GM18517 (cell line): ENCODE measurements around the gene YOD1.

Experiments used
- ATAC-seq: cut with Tn5 transposase; IDR thresholded peaks from one replicate; pipeline ENCODE4 v1.9.1; 2021; ENCODE audit warnings: mild to moderate bottlenecking, moderate library complexity; ENCODE audit not compliant: unreplicated experiment

Gene YOD1

GRCh38 chr1:207028884-207029650 lies 21.9 kb downstream of the YOD1 start:
- ATAC-seq = no peak

- no peak for ATAC-seq
Measured at GRCh38 chr1:207027921-207028320, 23.1 kb downstream of the YOD1 start.

- no peak for ATAC-seq
Measured at GRCh38 chr1:207027206-207027777, 23.7 kb downstream of the YOD1 start.

- no peak for ATAC-seq
Measured at GRCh38 chr1:207026104-207026534, 24.9 kb downstream of the YOD1 start.

DNA sequence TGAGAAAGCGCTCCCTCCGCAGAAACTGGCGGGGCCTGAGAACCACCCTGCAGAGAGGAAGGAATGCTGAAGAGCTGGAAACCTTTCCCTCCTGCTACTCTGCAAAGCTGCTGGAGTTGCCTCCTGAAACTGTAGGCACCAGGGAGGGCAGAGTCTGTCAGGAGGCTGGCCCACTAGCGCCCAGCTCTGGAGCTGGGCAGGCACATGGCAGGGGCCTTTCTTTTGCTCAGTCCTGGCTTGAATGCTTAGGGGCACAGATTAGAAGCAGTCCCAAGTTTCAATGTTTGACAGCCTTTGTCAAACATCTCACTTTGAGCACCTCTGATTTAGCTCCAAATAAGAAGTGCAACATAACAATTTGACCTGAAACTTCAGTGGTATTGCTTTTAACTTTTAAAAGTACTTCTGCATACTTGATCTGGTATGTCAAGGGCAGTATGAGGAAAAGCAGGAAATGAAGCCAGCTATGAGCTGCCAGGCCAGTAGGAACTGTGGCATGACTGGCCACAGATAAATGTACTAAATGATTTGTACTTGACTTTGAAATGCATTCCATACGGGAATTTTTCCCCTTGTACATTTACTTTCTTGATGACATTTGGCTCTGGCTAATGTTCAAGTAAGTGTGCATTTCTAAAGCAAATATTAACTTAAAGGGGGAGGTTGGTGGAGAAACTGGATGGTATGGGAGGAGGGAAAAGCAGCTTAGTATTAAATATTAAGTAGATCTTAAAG lies 25.7 kb downstream of the YOD1 start:
- no peak for ATAC-seq

- ATAC-seq = no peak
Measured at GRCh38 chr1:207024202-207025145, 26.5 kb downstream of the YOD1 start.

DNA sequence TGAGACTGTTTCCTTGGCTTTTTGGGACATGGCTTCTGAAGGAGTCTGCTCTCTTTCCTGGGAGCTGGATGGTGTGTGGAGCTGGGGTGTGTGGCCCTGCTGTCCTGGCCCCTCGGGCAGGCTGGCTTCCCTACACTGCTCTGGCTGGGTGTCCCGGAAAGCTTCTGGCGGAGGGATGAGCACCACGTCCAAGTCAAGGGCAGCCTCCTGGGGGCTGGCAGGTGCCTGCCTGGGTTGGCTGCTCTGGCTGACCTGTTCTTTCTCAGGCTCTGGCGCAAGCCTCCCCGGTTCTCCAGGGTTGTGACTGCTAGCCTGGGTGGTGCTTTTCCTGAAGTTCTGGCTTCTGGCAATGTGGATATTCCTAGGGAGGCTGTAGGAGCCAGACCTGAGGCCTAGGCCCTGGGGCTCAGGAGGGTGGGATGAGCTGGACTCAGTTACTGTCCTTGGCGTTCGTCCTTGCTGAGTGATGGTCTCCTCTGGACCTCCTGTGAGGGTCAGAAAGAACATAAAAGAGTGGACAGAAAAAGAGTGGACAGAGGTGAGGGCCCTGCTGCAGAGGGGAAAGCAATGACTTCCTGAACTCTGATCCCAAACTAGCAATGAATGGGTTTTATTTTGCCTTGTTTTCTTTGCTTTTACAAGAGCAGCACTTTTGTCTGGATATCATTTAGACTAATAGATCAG lies 27.9 kb downstream of the YOD1 start:
- ATAC-seq = no peak

- no peak for ATAC-seq
Measured at GRCh38 chr1:207021876-207022596, 29.0 kb downstream of the YOD1 start.

DNA sequence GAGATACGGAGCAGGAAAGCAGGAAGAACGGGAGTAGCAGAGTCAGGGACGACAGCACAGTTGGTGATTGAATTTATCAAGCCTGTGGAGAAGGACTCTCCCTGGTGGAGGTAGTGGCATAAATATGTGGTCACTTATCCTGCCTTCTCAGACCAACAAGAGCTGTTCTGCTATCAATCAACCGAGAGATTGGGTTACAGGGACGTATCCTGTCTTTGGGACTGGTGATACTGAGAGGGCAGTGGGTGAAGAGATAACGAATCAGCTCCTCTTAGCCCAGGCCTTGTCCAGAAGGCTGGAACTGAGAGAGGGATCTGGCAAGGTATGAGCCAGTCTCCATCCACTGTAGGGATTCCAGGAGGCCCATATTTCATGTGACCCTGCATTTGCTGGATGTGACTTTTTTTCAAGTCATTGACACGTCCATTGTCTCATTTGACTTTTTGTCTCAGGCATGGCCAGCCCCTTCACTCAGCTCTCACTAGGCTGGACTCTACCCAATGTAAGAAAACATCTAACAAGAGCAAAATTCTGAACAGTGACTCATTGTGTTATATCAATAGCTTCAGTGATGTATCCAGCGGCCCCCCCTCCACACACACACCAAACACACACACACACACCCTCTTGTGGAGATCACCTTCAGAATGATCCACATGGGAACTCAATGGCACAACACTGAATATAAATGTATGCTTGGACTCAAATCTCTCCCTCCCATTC lies 29.7 kb downstream of the YOD1 start:
- no peak for ATAC-seq

GRCh38 chr1:207020709-207021107 lies 30.3 kb downstream of the YOD1 start:
- no peak for ATAC-seq

DNA sequence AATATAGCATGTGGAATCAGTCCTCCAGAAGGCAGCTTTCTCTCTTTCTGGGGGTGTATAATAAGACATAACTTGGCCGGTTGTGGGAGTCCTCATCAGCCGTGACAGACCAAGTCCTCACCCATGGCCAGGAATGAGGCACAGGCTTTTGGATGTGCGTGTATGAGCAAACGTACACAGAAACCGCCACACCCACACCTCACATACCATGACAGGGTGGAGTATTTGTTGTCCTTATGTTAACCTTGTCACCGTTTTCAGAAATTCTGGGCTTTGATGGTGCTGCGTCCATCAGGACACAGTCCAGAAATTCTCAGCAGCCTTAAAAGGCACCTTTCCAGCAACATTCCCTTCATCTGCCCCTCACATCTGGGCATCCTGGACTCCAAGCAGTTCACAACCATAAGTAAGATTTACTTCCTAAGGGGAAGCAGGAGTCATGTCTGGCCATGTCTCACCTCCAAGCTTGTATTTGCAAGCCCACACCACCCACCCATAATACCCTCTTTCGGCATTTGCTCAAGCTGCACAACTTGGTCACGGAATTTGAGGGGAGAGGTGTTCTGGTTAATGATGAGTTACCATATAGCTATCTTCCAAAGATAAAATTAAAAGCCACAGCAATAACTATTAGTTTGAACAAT lies 30.8 kb downstream of the YOD1 start:
- no peak for ATAC-seq

DNA sequence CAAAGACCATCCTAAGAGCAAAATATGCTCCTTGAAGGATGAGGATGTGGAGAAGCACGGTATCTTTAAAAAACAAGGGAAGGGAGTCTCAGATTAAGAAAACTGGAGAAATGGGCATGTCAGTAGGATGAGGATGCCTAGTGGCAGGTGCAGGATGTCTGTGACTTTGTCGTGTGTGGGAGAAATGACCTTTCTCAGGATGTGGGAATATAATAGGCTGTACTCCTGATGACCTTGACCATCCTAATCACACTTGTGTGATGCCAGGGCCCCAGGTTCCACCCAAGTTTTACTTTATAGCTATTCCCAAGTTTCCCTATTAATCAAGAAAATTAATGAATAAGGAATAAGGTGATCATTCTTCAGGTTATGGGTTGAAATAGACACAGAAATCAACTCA lies 31.3 kb downstream of the YOD1 start:
- no peak for ATAC-seq

GRCh38 chr1:207019161-207019560 lies 31.8 kb downstream of the YOD1 start:
- ATAC-seq = no peak

GRCh38 chr1:207018707-207019106 lies 32.3 kb downstream of the YOD1 start:
- no peak for ATAC-seq

DNA sequence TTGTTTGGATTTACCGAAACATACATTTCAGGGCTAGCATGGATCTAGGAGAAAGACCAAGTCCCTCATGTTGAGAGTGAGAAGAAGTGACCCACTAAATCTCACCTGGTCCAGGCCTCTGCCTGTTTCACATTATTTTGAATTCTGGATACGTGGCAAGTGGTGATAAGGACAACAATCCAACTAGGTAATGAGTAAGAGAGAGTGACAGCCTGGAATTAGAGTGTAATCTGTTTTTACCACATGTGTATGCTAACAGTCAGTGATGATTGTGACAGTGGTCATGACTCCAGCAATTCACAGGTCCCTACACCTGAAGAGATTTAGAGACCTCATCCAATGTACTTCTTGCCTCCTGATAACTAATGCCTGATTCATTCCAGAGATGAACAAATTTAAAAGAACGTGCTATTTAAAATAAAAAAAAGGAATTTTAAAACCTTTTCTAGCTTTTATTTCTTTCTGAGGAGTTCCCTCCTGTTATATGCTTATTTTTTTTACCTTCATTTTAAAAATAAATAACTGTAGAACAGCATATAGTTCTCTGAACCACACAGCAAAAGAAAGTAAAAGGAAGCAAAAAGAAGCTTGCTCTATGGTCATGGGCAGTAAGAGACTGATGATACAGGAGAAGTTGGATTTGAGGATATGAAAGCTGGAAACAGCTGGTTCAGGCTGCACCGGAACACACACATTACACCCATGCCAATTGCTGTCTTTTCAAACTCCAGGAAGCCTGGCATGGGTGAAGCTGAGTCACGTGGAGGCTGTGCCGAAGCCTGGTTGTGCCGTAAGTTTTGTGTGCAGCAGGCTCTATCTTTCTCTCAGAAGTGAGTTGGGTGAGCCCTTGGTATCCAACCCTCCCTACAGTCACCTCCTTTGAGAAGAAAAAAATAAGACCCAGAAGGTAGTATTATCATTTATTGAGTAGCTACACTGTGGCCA lies 33.1 kb downstream of the YOD1 start:
- ATAC-seq = no peak

DNA sequence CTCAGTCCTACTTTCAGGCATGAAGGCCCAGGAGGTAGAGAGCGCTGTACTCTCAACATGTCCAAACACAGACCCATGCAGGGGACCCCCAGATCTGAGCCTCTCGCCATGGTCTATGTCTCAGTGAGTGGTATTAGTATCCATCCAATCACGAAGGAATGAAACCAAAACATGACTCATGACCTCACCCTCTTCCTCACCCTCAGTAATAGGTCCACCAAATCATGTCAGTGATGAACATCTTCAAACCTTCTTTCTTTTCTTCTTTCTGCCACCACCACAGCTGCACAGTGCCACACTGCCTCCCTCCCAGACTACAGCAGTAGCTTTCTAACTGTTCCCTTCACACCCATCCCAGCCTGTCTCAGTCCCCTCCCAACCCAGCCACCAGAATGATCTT lies 35.2 kb downstream of the YOD1 start:
- ATAC-seq = no peak

DNA sequence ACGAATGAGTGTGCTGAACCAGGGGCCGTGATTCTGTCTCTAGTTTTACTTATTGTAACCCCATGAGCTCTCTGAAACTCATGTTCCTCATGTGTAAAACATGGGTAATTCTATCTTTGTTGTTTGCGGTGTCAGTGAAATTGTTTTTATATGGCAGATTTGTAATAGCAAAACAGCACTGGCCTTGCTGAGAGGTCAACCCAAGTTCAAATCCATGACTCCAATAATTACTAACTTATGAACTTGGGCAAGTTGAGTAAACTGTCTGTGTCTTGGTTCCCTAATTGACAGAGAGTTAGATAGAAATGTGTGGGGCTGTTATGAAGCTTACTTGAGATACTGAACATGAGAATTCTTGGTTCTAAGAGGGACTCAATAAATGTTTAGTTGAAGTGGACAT lies 36.3 kb downstream of the YOD1 start:
- ATAC-seq = no peak
